Measurements from ENCODE around the gene PGF.
A peak's percentile ranks its signal among the peaks of the same experiment; 100 is the strongest.
"Not testable (repeated sequence)": the region's sequence is repeated elsewhere in the genome, so short reads cannot be mapped to it uniquely, and the experiment has no call there.

PGF gene

DNA sequence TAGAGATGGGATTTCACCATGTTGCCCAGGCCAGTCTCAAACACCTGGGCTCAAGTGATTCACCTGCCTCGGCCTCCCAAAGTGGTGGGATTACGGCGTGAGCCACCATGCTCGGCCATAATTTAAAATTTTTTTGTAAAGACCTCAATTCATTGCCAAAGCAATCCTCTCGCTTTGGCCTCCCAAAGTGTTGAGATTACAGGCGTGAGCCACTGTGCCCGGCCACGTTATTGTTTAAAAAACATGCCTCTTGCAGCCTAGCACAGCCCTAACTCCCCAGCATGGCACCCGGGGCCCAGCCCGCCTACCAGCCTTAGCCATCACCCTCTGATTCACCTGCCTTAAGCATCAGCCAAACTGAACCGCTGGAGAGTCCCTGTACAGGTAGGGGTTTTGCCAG lies 19.2 kb downstream of the PGF start:
- Histone ChIP-seq H3K27me3 (ENCODE audit: low read depth, low read length) (no peaks in the 10 kb centered on the region), H3K27ac (ENCODE audit: low read length) (no peak overlapping the region), H3K9me3 (ENCODE audit: control insufficient read depth in 1 of 2, low read length in 2 of 2) (no peaks in the 10 kb centered on the region), H3K4me3 (ENCODE audit: low read depth in 1 of 2, low read length in 2 of 2) (no peak overlapping the region), H3K4me1 (ENCODE audit: control insufficient read depth in 1 of 2, insufficient read depth in 2 of 2, low read length in 2 of 2) (peaks cover 6 to 29% of the 10 kb centered on the region in 2 donors), H3K36me3 (ENCODE audit: control insufficient read depth in 1 of 2, insufficient read depth in 2 of 2, low read length in 2 of 2) (no peaks in the 10 kb centered on the region)

DNA sequence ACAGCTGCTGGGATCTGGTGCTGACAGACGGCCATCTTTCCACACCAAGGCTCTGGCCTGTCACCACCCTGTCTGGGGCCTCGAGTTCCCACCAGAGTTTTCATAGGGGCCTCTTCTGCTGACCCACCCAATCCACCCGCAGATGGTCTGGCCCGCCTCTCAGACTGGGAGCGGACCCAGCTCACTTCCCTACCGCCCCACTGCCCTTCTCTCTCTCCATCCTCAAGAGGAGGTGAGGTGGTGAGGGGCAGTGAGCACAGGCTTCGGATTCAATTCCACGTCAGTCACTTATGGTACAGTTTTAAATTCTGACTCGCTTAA lies 20.1 kb downstream of the PGF start:
- H3K27ac ChIP-seq (ENCODE audit: low read length) = no peak overlapping the region
- H3K4me3 ChIP-seq (ENCODE audit: low read depth in 1 of 2, low read length in 2 of 2) = no peak overlapping the region

DNA sequence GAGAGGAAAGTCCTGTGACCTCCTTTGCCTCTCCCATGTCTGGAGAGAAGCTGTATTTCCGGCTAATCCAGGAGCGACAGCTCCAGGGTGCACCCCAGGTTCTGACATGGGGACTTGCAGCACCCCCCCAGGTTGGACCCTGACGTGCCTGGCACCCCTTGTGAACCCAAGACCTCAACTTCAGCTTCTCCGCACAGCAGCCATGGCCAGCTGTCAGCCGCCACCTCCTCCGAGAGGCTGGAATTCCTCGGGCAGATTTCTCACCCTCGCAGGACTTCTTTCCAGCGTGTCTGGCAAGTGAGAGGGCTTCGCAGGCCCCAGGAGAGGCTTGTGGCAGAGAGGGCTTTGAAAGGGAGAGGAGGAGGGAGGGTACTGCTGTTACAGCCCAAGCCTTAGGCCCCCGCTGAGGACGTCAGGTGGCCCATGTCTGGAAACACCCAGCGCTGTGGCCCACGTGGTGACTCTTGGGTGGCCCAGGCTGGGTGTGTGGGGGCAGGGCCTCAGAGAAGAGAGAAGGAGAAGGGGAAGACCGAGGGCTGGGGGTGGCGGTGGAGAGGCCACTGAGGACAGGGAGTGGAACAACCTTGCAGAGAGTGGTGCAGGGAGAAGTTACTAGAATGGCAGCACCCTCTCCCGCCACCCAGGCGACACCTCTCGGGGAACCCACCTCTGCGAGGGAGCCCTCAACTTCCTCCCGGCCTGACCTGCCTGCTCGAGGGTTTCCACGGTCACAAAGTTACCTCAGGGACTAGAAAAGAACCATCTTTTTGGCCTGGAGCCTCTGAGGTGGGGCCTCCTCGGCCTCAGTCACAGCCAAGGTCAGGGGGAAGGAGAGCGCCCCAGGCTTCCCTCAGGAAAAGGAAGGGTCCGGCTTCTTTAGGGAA lies 20.7 kb downstream of the PGF start:
- H3K9me3 ChIP-seq (ENCODE audit: control insufficient read depth in 1 of 2, low read length in 2 of 2) = no peaks in the 10 kb centered on the region
- no peaks in the 10 kb centered on the region for H3K36me3 ChIP-seq (ENCODE audit: control insufficient read depth in 1 of 2, insufficient read depth in 2 of 2, low read length in 2 of 2)
- no peaks in the 10 kb centered on the region for H3K27me3 ChIP-seq (ENCODE audit: low read depth, low read length)
- H3K4me1 ChIP-seq (ENCODE audit: control insufficient read depth in 1 of 2, insufficient read depth in 2 of 2, low read length in 2 of 2) = peaks cover 4 to 19% of the 10 kb centered on the region in 2 donors
- no peak overlapping the region for H3K27ac ChIP-seq (ENCODE audit: low read length)
- H3K4me3 ChIP-seq (ENCODE audit: low read depth in 1 of 2, low read length in 2 of 2) = no peak overlapping the region

More for the DNA sequence above, 20.1 kb downstream of the PGF start:
- Histone ChIP-seq H3K36me3 (ENCODE audit: control insufficient read depth in 1 of 2, insufficient read depth in 2 of 2, low read length in 2 of 2) (no peaks in the 10 kb centered on the region), H3K9me3 (ENCODE audit: control insufficient read depth in 1 of 2, low read length in 2 of 2) (no peaks in the 10 kb centered on the region), H3K27me3 (ENCODE audit: low read depth, low read length) (no peaks in the 10 kb centered on the region), H3K4me1 (ENCODE audit: control insufficient read depth in 1 of 2, insufficient read depth in 2 of 2, low read length in 2 of 2) (peaks cover 6 to 25% of the 10 kb centered on the region in 2 donors)

DNA sequence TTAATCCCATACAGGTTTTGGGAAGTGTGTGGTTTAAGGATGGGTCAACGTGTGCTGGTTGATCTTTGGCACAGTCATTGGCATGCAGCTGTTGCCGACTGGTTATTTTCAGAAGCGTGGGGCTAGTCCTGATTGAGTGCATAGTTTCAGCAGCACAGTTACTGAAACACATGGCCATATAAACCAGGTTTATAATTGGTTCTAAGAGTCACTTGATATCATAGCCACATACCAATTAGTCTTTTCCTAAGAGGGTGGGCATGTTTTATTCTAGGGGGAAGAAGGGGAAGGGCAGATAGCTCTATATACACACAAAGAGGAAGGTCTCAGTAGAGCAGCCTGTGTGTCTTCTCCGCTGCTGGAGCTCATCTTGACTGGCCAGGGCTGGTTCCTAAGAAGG lies 21.4 kb downstream of the PGF start:
- Histone ChIP-seq H3K4me1 (ENCODE audit: control insufficient read depth in 1 of 2, insufficient read depth in 2 of 2, low read length in 2 of 2) (peaks cover 0 to 12% of the 10 kb centered on the region in 2 donors), H3K4me3 (ENCODE audit: low read depth in 1 of 2, low read length in 2 of 2) (no peak overlapping the region), H3K36me3 (ENCODE audit: control insufficient read depth in 1 of 2, insufficient read depth in 2 of 2, low read length in 2 of 2) (no peaks in the 10 kb centered on the region), H3K27ac (ENCODE audit: low read length) (no peak overlapping the region), H3K27me3 (ENCODE audit: low read depth, low read length) (no peaks in the 10 kb centered on the region), H3K9me3 (ENCODE audit: control insufficient read depth in 1 of 2, low read length in 2 of 2) (no peaks in the 10 kb centered on the region)

DNA sequence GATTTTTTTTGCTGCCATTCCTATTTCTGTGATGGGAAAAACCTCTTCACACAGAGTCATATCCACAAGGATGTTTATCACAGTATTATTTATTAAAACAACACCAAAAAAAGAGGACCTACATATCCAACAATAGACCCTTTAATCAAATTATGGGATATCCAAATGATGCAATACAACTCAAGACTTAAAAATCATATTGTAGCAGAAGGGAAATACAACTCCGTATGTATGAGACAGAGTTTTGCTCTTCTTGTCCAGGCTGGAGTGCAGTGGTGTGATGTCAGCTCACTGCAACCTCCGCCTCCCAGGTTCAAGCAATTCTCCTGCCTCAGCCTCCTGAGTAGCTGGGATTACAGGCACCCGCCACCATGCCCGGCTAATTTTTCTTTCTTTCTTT lies 22.5 kb downstream of the PGF start:
- not testable (repeated sequence) for H3K27me3 ChIP-seq (ENCODE audit: low read depth, low read length); H3K36me3 ChIP-seq (ENCODE audit: control insufficient read depth in 1 of 2, insufficient read depth in 2 of 2, low read length in 2 of 2); H3K4me3 ChIP-seq (ENCODE audit: low read depth in 1 of 2, low read length in 2 of 2); H3K9me3 ChIP-seq (ENCODE audit: control insufficient read depth in 1 of 2, low read length in 2 of 2)
- Histone ChIP-seq H3K27ac (ENCODE audit: low read length) (peak overlapping the region; percentile 49), H3K4me1 (ENCODE audit: control insufficient read depth in 1 of 2, insufficient read depth in 2 of 2, low read length in 2 of 2) (peaks cover 0 to 11% of the 10 kb centered on the region in 2 donors)

DNA sequence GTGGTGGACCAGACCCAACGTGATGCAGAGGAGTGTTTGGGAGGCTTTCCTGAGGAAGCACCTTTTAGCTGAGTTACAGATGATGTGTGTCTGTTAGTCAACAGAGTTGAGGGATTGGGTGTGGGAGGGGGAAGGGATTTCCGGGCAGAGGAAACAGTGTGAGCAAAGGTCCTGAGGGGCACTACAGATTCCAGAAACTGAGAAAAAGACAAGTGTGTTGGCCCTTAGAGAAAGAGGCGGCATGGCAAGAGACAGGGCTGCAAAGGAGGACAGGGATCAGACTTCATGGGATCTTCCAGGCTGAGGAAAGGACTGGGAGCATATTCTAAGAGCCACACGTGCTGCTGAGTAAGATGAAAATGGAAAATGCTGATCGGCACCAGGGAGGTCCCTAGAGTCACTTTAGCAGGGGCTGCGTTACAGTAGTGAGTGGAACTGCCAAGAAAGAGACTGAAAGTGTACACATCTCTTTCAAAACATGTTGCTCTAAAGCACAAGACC lies 22.9 kb downstream of the PGF start:
- Histone ChIP-seq H3K27me3 (ENCODE audit: low read depth, low read length) (no peaks in the 10 kb centered on the region), H3K4me1 (ENCODE audit: control insufficient read depth in 1 of 2, insufficient read depth in 2 of 2, low read length in 2 of 2) (peaks cover 0 to 11% of the 10 kb centered on the region in 2 donors), H3K4me3 (ENCODE audit: low read depth in 1 of 2, low read length in 2 of 2) (no peak overlapping the region), H3K36me3 (ENCODE audit: control insufficient read depth in 1 of 2, insufficient read depth in 2 of 2, low read length in 2 of 2) (no peaks in the 10 kb centered on the region), H3K9me3 (ENCODE audit: control insufficient read depth in 1 of 2, low read length in 2 of 2) (no peaks in the 10 kb centered on the region), H3K27ac (ENCODE audit: low read length) (peak overlapping the region; percentile 49)

DNA sequence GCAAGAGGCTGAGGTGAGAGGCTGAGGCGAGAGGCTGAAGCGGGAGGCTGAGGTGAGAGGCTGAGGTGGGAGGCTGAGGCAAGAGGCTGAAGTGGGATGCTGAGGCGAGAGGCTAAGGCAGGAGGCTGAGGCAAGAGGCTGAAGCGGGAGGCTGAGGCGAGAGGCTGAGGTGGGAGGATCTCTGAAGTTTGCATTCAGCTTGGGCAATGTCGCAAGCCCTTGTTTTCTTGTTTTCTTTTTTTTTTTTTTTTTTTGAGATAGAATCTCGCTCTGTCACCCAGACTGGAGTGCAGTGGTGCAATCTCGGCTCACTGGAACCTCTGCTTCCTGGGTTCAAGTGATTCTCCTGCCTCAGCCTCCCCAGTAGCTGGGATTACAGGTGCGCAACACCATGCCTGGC lies 23.7 kb downstream of the PGF start:
- H3K27me3 ChIP-seq (ENCODE audit: low read depth, low read length); H3K27ac ChIP-seq (ENCODE audit: low read length); H3K4me3 ChIP-seq (ENCODE audit: low read depth in 1 of 2, low read length in 2 of 2); H3K36me3 ChIP-seq (ENCODE audit: control insufficient read depth in 1 of 2, insufficient read depth in 2 of 2, low read length in 2 of 2); H3K9me3 ChIP-seq (ENCODE audit: control insufficient read depth in 1 of 2, low read length in 2 of 2): not testable (repeated sequence)
- peaks cover 0 to 11% of the 10 kb centered on the region in 2 donors for H3K4me1 ChIP-seq (ENCODE audit: control insufficient read depth in 1 of 2, insufficient read depth in 2 of 2, low read length in 2 of 2)

DNA sequence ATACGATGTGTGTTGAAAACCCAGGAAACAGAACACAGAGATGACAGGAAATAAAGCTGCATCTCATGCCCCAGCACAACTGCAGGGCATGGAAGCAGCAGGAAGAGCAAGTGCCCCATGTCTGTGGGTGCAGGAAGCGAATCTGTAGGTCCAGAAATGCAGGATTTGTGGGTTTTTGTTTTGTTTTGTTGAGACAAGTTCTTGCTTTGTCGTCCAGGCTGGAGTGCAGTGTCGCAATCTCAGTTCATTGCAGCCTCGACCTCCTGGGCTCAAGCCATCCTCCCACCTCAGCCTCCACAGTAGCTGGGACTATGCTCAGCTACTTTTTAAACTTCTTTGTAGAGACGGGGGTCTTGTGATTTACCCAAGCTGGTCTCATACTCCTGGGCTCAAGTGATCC lies 26.2 kb downstream of the PGF start:
- no peaks in the 10 kb centered on the region for H3K27me3 ChIP-seq (ENCODE audit: low read depth, low read length)
- peaks cover 0 to 5% of the 10 kb centered on the region in 2 donors for H3K4me1 ChIP-seq (ENCODE audit: control insufficient read depth in 1 of 2, insufficient read depth in 2 of 2, low read length in 2 of 2)
- H3K9me3 ChIP-seq (ENCODE audit: control insufficient read depth in 1 of 2, low read length in 2 of 2) = no peaks in the 10 kb centered on the region
- no peaks in the 10 kb centered on the region for H3K36me3 ChIP-seq (ENCODE audit: control insufficient read depth in 1 of 2, insufficient read depth in 2 of 2, low read length in 2 of 2)
- no peak overlapping the region for H3K27ac ChIP-seq (ENCODE audit: low read length)
- no peak overlapping the region for H3K4me3 ChIP-seq (ENCODE audit: low read depth in 1 of 2, low read length in 2 of 2)

DNA sequence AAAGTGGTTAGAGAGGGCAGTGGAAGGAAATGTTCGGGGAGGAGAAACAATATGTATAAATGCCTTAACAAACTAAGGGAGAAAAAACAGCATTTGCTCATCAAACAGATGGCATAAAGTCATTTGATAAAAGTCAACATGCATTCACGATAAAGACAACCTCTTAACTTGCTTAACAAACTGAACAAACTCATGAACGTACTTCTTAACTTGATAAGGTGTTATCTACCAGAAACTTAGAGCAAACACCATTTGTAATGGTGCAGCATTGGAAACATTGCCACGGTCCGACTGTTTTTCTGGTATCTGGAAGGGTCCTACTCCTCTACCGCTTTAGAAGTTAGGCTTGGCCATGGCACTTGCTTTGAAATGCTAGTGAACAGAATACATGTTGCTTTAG lies 28.2 kb downstream of the PGF start:
- no peak overlapping the region for H3K27ac ChIP-seq (ENCODE audit: low read length)

DNA sequence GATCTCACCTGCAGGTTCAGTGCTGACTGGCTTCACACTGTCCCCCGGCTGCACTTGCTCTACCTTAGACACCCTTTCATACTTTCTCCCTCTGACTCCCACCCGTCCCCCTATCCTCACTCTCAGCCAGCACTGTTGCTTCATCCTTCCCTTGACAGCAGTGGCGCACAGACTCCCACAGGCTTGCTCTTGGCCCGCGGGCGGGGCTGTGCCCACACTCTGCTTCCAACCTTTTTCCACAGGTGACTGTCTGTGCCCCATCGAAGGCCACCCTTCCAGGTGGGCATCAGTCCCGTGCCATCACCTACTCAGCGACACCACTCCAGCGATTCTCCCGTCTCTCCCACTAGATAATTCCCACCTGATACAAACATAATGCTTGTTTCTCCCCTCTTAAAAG lies 31.3 kb downstream of the PGF start:
- no peaks in the 10 kb centered on the region for H3K9me3 ChIP-seq (ENCODE audit: control insufficient read depth in 1 of 2, low read length in 2 of 2)
- no peak overlapping the region for H3K4me3 ChIP-seq (ENCODE audit: low read depth in 1 of 2, low read length in 2 of 2)
- H3K27me3 ChIP-seq (ENCODE audit: low read depth, low read length) = no peaks in the 10 kb centered on the region
- peaks cover 0 to 4% of the 10 kb centered on the region in 2 donors for H3K4me1 ChIP-seq (ENCODE audit: control insufficient read depth in 1 of 2, insufficient read depth in 2 of 2, low read length in 2 of 2)
- H3K27ac ChIP-seq (ENCODE audit: low read length) = no peak overlapping the region
- H3K36me3 ChIP-seq (ENCODE audit: control insufficient read depth in 1 of 2, insufficient read depth in 2 of 2, low read length in 2 of 2) = no peaks in the 10 kb centered on the region

More for the DNA sequence above, 28.2 kb downstream of the PGF start:
- Histone ChIP-seq H3K9me3 (ENCODE audit: control insufficient read depth in 1 of 2, low read length in 2 of 2) (no peaks in the 10 kb centered on the region), H3K36me3 (ENCODE audit: control insufficient read depth in 1 of 2, insufficient read depth in 2 of 2, low read length in 2 of 2) (no peaks in the 10 kb centered on the region), H3K4me3 (ENCODE audit: low read depth in 1 of 2, low read length in 2 of 2) (no peak overlapping the region), H3K27me3 (ENCODE audit: low read depth, low read length) (no peaks in the 10 kb centered on the region), H3K4me1 (ENCODE audit: control insufficient read depth in 1 of 2, insufficient read depth in 2 of 2, low read length in 2 of 2) (peaks cover 0 to 4% of the 10 kb centered on the region in 2 donors)

DNA sequence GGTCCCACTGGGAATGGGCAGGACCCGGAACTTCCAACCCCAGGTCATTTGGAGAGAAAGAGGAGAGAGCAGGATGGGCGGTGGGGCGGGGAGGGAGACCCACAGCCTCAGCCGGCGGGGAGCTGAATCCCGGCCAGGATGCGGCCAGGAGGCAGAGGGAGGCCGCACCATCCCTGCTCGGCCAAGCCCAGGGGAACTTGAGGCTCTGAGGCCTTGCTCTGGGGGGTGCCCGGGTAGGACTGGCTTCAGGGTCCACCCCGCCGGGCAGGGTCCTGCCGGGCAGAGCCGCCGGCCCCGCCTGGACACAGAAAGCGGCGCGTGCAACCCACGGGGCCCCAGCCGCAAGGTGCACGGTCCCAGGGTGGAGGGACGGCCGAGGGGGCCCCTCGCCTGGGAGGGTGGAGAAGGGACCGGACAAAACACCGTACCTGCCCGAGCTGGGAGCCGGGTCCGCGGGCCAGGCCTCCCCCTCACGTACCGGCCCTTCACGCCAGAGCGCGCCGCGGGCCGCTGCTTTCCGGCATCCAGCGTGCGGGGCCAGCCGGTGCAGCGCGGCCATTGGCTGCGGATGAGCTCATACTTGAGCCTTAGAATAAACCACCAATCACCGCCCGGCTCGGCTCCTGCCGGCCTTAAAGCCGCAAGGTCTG lies 32.5 kb downstream of the PGF start, which contains the start of gene RPS6KL1:
Gene RPS6KL1 (minus strand): TSS at position 509 of the 650 bp plus-strand sequence. CDS start 1,719 bp downstream, outside the sequence.
- peak within 1 kb of the TSS; percentile 39 to 73 for H3K4me3 ChIP-seq (ENCODE audit: low read depth in 1 of 2, low read length in 2 of 2)
- no peak within 1 kb of the TSS for H3K27ac ChIP-seq (ENCODE audit: low read length)
- no peaks in the 10 kb centered on the region for H3K27me3 ChIP-seq (ENCODE audit: low read depth, low read length)
- no peaks in the 10 kb centered on the region for H3K36me3 ChIP-seq (ENCODE audit: control insufficient read depth in 1 of 2, insufficient read depth in 2 of 2, low read length in 2 of 2)
- no peaks in the 10 kb centered on the region for H3K9me3 ChIP-seq (ENCODE audit: control insufficient read depth in 1 of 2, low read length in 2 of 2)
- peaks cover 0 to 9% of the 10 kb centered on the region in 2 donors for H3K4me1 ChIP-seq (ENCODE audit: control insufficient read depth in 1 of 2, insufficient read depth in 2 of 2, low read length in 2 of 2)
